ENCODE measurements around the gene DLG2.

DNA sequence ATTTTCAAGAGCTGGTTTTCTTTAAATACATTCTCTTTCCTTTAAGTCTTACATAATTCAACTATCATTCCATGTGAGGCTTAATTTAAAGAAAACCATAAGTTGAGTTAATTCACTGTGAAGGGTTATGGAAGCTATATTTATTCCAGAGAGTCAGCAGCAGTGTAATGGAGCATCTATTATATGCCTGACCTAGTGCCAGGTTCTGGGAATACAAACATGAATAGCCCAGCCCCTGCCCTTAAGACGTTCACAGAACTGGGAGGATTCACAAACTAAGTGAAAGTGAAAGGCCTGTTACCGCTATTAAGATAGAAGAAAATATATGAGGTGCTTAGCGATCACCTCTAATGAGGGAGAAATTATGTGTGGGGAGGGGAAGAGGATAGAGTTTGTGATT lies 1932.1 kb downstream of the DLG2 start:
- TF ChIP-seq, protein P1, sequence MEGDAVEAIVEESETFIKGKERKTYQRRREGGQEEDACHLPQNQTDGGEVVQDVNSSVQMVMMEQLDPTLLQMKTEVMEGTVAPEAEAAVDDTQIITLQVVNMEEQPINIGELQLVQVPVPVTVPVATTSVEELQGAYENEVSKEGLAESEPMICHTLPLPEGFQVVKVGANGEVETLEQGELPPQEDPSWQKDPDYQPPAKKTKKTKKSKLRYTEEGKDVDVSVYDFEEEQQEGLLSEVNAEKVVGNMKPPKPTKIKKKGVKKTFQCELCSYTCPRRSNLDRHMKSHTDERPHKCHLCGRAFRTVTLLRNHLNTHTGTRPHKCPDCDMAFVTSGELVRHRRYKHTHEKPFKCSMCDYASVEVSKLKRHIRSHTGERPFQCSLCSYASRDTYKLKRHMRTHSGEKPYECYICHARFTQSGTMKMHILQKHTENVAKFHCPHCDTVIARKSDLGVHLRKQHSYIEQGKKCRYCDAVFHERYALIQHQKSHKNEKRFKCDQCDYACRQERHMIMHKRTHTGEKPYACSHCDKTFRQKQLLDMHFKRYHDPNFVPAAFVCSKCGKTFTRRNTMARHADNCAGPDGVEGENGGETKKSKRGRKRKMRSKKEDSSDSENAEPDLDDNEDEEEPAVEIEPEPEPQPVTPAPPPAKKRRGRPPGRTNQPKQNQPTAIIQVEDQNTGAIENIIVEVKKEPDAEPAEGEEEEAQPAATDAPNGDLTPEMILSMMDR (IDR thresholded peaks at IDR 0.05), result no peak
- TF ChIP-seq EP300 (IDR thresholded peaks at IDR 0.05) (no peak), POLR2A (IDR thresholded peaks at IDR 0.05) (no peak)

Measured in tibial nerve (tissue), 4 donors.